ENCODE measurements around the gene TBCD. TPM values are rescaled to one million over a fixed set of nuclear protein-coding genes. Genes with fewer than 3 reads are reported as not detected.
A peak's percentile ranks its signal among the peaks of the same experiment; 100 is the strongest.

The TBCD gene
- total RNA-seq, 1 donor from 2014 or later, result 84.8 TPM

- no peaks in the 10 kb centered on the region for H3K27me3 ChIP-seq (ENCODE audit: low read depth)
- intact Hi-C loops (cut with DNase I), result no loop called here
- H3K36me3 ChIP-seq, result peaks cover 3% of the 10 kb centered on the region
- H3K27ac ChIP-seq, result no peak overlapping the region
- H3K4me1 ChIP-seq, result peaks cover 10% of the 10 kb centered on the region
- H3K9me3 ChIP-seq, result no peaks in the 10 kb centered on the region
- H3K4me3 ChIP-seq, result no peak overlapping the region
- no peak for TF ChIP-seq CTCF (IDR thresholded peaks at IDR 0.05)
- no peak for DNase-seq
- ATAC-seq, result no peak
Measured at GRCh38 chr17:82854226-82854625, 102.4 kb downstream of the TBCD start.

- intact Hi-C loops (cut with DNase I), result no loop called here
- H3K9me3 ChIP-seq, result no peaks in the 10 kb centered on the region
Measured at GRCh38 chr17:82856361-82856760, 104.5 kb downstream of the TBCD start.

GRCh38 chr17:82858376-82859126, 106.7 kb downstream of the TBCD start:
- no peak for TF ChIP-seq CTCF (IDR thresholded peaks at IDR 0.05)
- DNase-seq (no peak), ATAC-seq (peak; percentile 21 to 54)
- H3K36me3 ChIP-seq, result peaks cover 3% of the 10 kb centered on the region
- peaks cover 22% of the 10 kb centered on the region for H3K4me1 ChIP-seq
- no peak overlapping the region for H3K4me3 ChIP-seq
- H3K9me3 ChIP-seq, result no peaks in the 10 kb centered on the region
- intact Hi-C loops (cut with DNase I), result no loop called here
- H3K27ac ChIP-seq, result peak overlapping the region; percentile 83
- H3K27me3 ChIP-seq (ENCODE audit: low read depth), result no peaks in the 10 kb centered on the region

More at GRCh38 chr17:82856361-82856760, 104.5 kb downstream of the TBCD start:
- ATAC-seq (no peak), DNase-seq (no peak)
- H3K36me3 ChIP-seq, result peaks cover 3% of the 10 kb centered on the region
- H3K4me3 ChIP-seq, result no peak overlapping the region
- peaks cover 22% of the 10 kb centered on the region for H3K4me1 ChIP-seq
- no peak for TF ChIP-seq CTCF (IDR thresholded peaks at IDR 0.05)
- H3K27ac ChIP-seq, result no peak overlapping the region
- H3K27me3 ChIP-seq (ENCODE audit: low read depth), result no peaks in the 10 kb centered on the region

- no peak for TF ChIP-seq CTCF (IDR thresholded peaks at IDR 0.05)
- Histone ChIP-seq H3K4me1 (peaks cover 26% of the 10 kb centered on the region), H3K9me3 (no peaks in the 10 kb centered on the region), H3K27me3 (ENCODE audit: low read depth) (no peaks in the 10 kb centered on the region), H3K36me3 (peaks cover 1% of the 10 kb centered on the region), H3K4me3 (peak overlapping the region; percentile 26), H3K27ac (peak overlapping the region; percentile 83)
- DNase-seq (peak; percentile 83), ATAC-seq (peak; percentile 77 to 92)
- intact Hi-C loops (cut with DNase I), result no loop called here
Measured at GRCh38 chr17:82859431-82860403, 107.9 kb downstream of the TBCD start.

DNA sequence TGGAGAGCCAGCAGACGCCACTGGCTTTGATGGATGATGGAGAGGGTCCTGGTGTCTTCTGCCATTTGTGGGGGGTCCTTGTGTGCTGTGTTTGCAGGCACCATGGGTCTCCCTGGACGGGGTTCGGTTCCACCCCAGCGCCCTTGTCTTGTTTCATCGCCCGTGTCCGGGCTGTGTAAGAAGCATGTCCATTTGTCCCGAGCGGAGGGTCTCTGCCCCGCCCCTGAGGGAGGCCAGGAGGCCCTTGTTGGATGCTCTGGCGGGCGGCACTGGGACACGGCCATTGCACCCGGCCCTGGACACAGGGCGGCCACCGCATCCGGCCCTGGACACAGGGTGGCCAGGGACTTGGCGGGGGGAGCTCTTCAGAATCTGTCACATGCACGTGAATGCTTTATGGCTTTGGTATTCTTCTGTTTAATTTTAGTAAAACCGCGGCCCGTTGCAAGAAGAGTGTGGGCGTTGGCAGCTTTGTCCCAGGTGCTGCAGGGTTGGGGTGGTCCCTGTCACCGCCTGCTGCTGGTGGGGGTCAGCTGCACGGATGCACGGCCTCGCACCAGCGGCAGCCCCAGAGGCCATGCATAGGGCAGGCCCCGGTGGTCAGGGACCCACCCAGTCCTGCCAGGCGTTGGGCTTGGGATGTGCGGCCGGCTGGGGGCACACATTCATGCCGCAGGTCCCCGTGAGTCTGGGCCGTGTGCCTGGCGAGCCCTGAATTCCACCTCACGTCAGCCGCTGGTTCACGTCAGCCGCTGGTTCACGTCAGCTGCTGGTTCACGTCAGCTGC, 108.9 kb downstream of the TBCD start:
- Histone ChIP-seq H3K27me3 (ENCODE audit: low read depth) (no peaks in the 10 kb centered on the region), H3K27ac (peak overlapping the region; percentile 83), H3K4me1 (peaks cover 26% of the 10 kb centered on the region), H3K36me3 (no peaks in the 10 kb centered on the region), H3K9me3 (no peaks in the 10 kb centered on the region), H3K4me3 (peak overlapping the region; percentile 26)
- intact Hi-C loops (cut with DNase I), result no loop called here
- peak; percentile 44 for DNase-seq
- ATAC-seq, result no peak
- no peak for TF ChIP-seq CTCF (IDR thresholded peaks at IDR 0.05)

Data from lower lobe of right lung (tissue), 2 donors.